AG09319 (cell line): ENCODE data around the gene SH2D5.

Source experiments
- DNase-seq: peaks from one replicate; pipeline ENCODE4 v3.0.0-alpha.2; 2010; ENCODE audit warnings: low read depth; ENCODE audit errors: extremely low read depth
- CTCF ChIP-seq: IDR thresholded peaks from 2 replicates; pipeline ENCODE4 v1.5.1; 2011; ENCODE audit warnings: low read depth, mild to moderate bottlenecking, inconsistent platforms, low read length, moderate library complexity

Gene SH2D5

GRCh38 chr1:20703124-20703756 lies 29.3 kb downstream of the SH2D5 start:
- no peak for DNase-seq
- no peak for TF ChIP-seq CTCF

- DNase-seq, result no peak
- TF ChIP-seq CTCF, result peak; percentile 48
Observed at GRCh38 chr1:20702416-20702815, 30.1 kb downstream of the SH2D5 start.

GRCh38 chr1:20701847-20702246 lies 30.7 kb downstream of the SH2D5 start:
- no peak for TF ChIP-seq CTCF
- DNase-seq, result no peak

GRCh38 chr1:20701446-20701845 lies 31.1 kb downstream of the SH2D5 start:
- TF ChIP-seq CTCF, result no peak
- DNase-seq, result no peak

- DNase-seq, result no peak
- no peak for TF ChIP-seq CTCF
Observed at GRCh38 chr1:20700636-20701215, 31.8 kb downstream of the SH2D5 start.

GRCh38 chr1:20699558-20699957 lies 32.9 kb downstream of the SH2D5 start:
- no peak for DNase-seq
- TF ChIP-seq CTCF, result no peak

GRCh38 chr1:20698195-20698910 lies 34.1 kb downstream of the SH2D5 start:
- no peak for DNase-seq

More at GRCh38 chr1:20698195-20698910, 34.1 kb downstream of the SH2D5 start:
- no peak for TF ChIP-seq CTCF
